ENCODE data around the gene GLCE. TPM values are rescaled to one million over a fixed set of nuclear protein-coding genes. Genes with fewer than 3 reads are reported as not detected.
"Not testable (repeated sequence)": the region's sequence is repeated elsewhere in the genome, so short reads cannot be mapped to it uniquely, and the experiment has no call there.

GLCE gene
- total and polyA plus RNA-seq, 4 donors, result 7.0 to 15.0 (median 7.6) TPM

DNA sequence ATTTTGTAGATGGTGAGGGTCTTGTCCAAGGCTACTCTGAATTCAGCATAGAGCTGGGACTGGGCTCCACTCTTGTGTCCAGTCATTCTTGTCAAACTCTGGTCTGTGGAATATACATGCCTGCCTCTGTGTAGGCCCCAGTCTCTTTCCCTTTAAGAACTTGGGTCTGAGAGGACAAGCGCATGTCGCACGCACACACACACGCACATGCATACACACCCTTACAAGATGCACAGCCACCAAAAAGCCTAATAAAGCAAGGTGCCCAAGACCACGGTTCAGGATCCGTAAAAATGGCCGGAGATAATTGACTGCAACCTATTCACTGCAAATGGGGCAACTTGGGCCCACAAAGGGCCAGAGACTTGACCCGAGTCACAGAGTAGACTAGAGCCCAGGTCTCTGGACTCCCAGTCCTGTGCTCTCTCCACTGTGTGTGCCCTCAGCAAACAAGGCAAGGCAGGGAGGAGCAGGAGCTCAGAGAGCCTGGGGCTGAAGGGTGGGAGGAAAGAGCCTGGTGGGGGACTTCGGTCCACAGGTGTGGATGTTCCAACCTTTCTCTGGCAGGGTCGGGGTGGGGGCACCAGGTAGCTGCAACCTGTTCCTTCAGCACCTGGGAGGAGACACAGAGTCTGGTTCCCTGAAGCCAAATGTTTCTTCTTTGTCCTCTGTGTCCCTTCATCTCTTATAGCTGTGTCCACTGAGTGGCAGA, 137.4 kb downstream of the GLCE start:
- H3K4me1 ChIP-seq (ENCODE audit: control insufficient read depth in 1 of 2, insufficient read depth in 2 of 2, low read length in 2 of 2), result no peaks in the 10 kb centered on the region
- no peak overlapping the region for H3K27ac ChIP-seq (ENCODE audit: low read depth in 1 of 2, low read length in 2 of 2)
- WGBS, 2 donors, result 94 to 97% methylated on average over 10 of the region's 10 CpGs

DNA sequence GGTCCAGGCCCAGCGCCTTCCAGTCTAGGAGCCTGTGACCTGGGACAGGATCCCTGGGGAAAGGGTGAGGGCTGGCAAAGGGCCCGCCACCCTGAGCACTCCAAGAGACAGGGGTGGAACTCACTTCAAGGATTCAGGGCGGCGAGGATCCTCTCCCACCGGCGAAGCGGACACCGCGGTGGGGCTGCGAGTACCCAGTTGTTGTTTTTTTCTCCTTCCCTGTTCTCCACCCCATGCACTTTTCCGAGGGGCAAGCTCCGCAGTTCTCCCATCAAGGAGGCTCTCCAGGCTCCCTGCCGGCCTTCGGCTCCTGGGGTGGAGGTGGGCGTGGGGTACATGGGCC, 137.9 kb downstream of the GLCE start:
- WGBS, 2 donors, result 45 to 52% methylated on average over 14 to 15 of the region's 15 CpGs
- Histone ChIP-seq H3K9me3 (ENCODE audit: control insufficient read depth, low read length) (no peaks in the 10 kb centered on the region), H3K4me1 (ENCODE audit: control insufficient read depth in 1 of 2, insufficient read depth in 2 of 2, low read length in 2 of 2) (no peaks in the 10 kb centered on the region), H3K36me3 (ENCODE audit: control insufficient read depth in 1 of 2, insufficient read depth in 2 of 2, low read length in 1 of 2) (no peaks in the 10 kb centered on the region), H3K27ac (ENCODE audit: low read depth in 1 of 2, low read length in 2 of 2) (no peak overlapping the region), H3K4me3 (ENCODE audit: low read length in 2 of 2) (peak overlapping the region in 1 of 2 donors; percentile 18), H3K27me3 (ENCODE audit: control insufficient read depth in 1 of 2, insufficient read depth in 2 of 2, low read length in 1 of 2) (no peaks in the 10 kb centered on the region)
- peak; percentile 34 to 68 for DNase-seq
- intact Hi-C loops (cut with DNase I), result no loop called here
- ATAC-seq (ENCODE audit: low FRiP score), result no peak

More for the DNA sequence above, 137.4 kb downstream of the GLCE start:
- no peak for ATAC-seq (ENCODE audit: low FRiP score)
- peak; percentile 17 to 28 for DNase-seq
- Histone ChIP-seq H3K36me3 (ENCODE audit: control insufficient read depth in 1 of 2, insufficient read depth in 2 of 2, low read length in 1 of 2) (no peaks in the 10 kb centered on the region), H3K4me3 (ENCODE audit: low read length in 2 of 2) (no peak overlapping the region), H3K27me3 (ENCODE audit: control insufficient read depth in 1 of 2, insufficient read depth in 2 of 2, low read length in 1 of 2) (no peaks in the 10 kb centered on the region), H3K9me3 (ENCODE audit: control insufficient read depth, low read length) (no peaks in the 10 kb centered on the region)
- intact Hi-C loops (cut with DNase I), result no loop called here

DNA sequence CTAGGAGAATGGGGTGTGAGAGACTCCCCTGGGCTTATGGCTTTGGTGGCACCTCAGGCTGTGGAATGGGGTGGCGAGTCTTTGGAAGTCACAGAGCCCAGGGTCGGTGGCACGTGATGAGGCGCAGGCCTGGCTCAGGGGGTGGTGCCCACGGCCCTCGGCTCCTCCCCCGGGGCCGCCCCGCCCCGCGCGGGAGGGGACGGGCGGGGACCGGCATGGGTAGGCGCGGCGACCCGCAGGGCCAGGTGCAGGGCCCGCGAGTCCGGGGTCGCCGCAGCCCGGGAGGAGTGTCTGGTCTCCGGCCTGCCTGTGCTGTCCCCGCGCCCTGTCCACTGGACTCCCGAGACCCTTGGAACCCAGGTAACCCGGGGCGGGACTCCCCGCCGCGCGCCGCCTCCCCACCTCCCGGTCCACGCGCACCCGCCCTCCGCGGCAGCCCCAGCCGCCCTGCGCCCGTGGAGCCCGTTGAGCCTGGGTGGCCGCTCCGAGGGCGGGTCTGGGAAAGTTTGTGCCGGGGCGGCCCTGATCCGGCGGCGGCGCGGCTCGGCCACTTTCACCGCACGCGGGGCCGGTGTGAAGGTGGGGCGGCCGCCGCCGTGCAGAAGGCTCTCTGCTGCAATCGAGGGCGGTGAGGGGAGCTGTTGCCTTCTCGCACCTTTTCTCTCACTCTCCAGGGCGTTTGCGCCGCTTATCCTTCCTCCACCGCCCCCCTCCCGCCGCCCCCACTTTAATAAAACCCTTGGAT, 138.4 kb downstream of the GLCE start, which contains the start of gene PAQR5:
TSS of gene PAQR5 (plus strand) at position 216 of the 745 bp plus-strand sequence. CDS start 61,169 bp downstream, outside the sequence.
- intact Hi-C loops (cut with DNase I), result no loop called here
- Histone ChIP-seq H3K36me3 (ENCODE audit: control insufficient read depth in 1 of 2, insufficient read depth in 2 of 2, low read length in 1 of 2) (no peaks in the 10 kb centered on the region), H3K27ac (ENCODE audit: low read depth in 1 of 2, low read length in 2 of 2) (no peak within 1 kb of the TSS), H3K27me3 (ENCODE audit: control insufficient read depth in 1 of 2, insufficient read depth in 2 of 2, low read length in 1 of 2) (no peaks in the 10 kb centered on the region), H3K4me1 (ENCODE audit: control insufficient read depth in 1 of 2, insufficient read depth in 2 of 2, low read length in 2 of 2) (no peaks in the 10 kb centered on the region), H3K9me3 (ENCODE audit: control insufficient read depth, low read length) (no peaks in the 10 kb centered on the region), H3K4me3 (ENCODE audit: low read length in 2 of 2) (peak within 1 kb of the TSS; percentile 18 to 42)
- DNase-seq, result peak; percentile 49 to 76
- 1% methylated on average over 47 to 74 of the region's 74 CpGs for WGBS, 2 donors
- ATAC-seq (ENCODE audit: low FRiP score), result peak; percentile 44

DNA sequence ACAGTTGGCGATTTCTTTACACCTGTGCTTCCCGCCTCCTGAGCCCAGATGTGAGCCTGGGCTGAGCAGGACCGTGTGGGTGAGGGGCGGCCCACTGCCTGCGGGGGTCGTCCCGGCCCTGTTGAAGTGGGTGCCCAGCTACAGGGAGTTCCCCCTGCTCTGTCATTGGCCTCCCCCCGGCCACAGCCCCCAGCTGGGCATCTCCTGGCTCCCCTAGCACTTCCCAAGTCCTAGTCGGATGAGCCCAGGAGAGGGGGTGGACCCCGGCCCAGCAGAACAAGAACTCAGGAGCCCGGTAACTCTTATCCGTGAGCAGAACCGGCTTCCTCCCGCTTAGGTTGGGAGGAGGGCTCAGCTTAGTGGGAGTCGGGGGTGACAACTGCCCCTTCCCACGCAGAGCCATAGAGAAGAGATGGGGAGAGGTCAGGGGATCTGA, 139.0 kb downstream of the GLCE start:
- no peak overlapping the region for H3K27ac ChIP-seq (ENCODE audit: low read depth in 1 of 2, low read length in 2 of 2)
- no peaks in the 10 kb centered on the region for H3K36me3 ChIP-seq (ENCODE audit: control insufficient read depth in 1 of 2, insufficient read depth in 2 of 2, low read length in 1 of 2)
- no peaks in the 10 kb centered on the region for H3K9me3 ChIP-seq (ENCODE audit: control insufficient read depth, low read length)
- no peaks in the 10 kb centered on the region for H3K27me3 ChIP-seq (ENCODE audit: control insufficient read depth in 1 of 2, insufficient read depth in 2 of 2, low read length in 1 of 2)
- peak; percentile 19 to 48 for DNase-seq
- peak overlapping the region in 1 of 2 donors; percentile 42 for H3K4me3 ChIP-seq (ENCODE audit: low read length in 2 of 2)
- intact Hi-C loops (cut with DNase I), result no loop called here
- no peak for ATAC-seq (ENCODE audit: low FRiP score)
- 7 to 17% methylated on average over 16 of the region's 16 CpGs for WGBS, 2 donors
- no peaks in the 10 kb centered on the region for H3K4me1 ChIP-seq (ENCODE audit: control insufficient read depth in 1 of 2, insufficient read depth in 2 of 2, low read length in 2 of 2)

DNA sequence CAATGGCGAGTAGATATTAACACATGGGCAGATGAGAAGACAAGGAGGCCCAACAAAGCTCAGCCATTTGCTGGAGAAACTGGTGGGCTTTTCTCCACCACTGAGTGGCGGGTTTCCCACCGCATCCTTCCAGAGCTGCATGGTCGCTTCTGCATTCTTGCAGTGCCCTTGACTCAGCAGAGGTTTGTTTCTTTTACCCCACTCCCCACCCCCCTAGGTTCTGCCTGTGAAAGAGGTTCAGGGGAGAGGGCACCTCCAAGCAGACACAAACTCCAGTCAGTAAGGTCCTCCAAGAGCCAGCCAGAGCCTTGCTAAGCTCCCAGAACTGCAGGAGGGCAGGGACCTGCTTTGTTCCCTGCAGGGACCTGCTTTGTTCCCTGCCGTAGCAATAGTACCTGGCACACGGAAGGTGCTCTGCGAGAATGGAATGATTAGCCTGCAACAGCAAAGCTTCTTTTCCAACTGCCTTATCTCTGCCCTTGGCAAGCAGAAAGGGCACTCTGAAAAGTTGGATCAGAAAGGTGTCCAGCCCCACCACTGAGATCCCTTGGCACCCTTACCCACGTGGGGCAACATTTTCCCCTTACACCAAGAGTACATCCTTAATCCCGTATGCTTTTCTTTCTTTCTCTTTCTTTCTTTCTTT, 139.6 kb downstream of the GLCE start:
- Histone ChIP-seq H3K9me3 (ENCODE audit: control insufficient read depth, low read length) (no peaks in the 10 kb centered on the region), H3K27ac (ENCODE audit: low read depth in 1 of 2, low read length in 2 of 2) (no peak overlapping the region), H3K27me3 (ENCODE audit: control insufficient read depth in 1 of 2, insufficient read depth in 2 of 2, low read length in 1 of 2) (no peaks in the 10 kb centered on the region), H3K36me3 (ENCODE audit: control insufficient read depth in 1 of 2, insufficient read depth in 2 of 2, low read length in 1 of 2) (no peaks in the 10 kb centered on the region), H3K4me1 (ENCODE audit: control insufficient read depth in 1 of 2, insufficient read depth in 2 of 2, low read length in 2 of 2) (no peaks in the 10 kb centered on the region), H3K4me3 (ENCODE audit: low read length in 2 of 2) (no peak overlapping the region)
- DNase-seq (peak; percentile 9 to 38), ATAC-seq (ENCODE audit: low FRiP score) (no peak)
- 26 to 36% methylated on average over 9 of the region's 9 CpGs for WGBS, 2 donors
- intact Hi-C loops (cut with DNase I), result no loop called here

DNA sequence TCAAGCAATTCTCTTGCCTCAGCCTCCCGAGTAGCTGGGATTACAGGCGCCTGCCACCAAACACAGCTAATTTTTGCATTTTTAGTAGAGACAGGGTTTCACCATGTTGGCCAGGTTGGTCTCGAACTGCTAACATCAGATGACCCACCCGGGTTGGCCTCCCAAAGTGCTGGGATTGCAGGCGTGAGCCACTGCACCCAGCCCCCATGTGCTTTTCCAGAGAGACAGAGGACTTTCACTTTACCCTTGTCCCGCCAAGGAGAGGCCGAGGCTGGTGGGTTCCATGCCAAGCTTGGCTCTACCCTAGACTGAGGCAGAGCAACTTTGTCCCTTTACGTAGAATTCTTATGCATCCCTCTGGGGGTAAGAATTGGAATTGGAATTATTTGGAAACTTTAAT, 140.7 kb downstream of the GLCE start:
- H3K27ac ChIP-seq (ENCODE audit: low read depth in 1 of 2, low read length in 2 of 2); H3K4me1 ChIP-seq (ENCODE audit: control insufficient read depth in 1 of 2, insufficient read depth in 2 of 2, low read length in 2 of 2); H3K9me3 ChIP-seq (ENCODE audit: control insufficient read depth, low read length); H3K36me3 ChIP-seq (ENCODE audit: control insufficient read depth in 1 of 2, insufficient read depth in 2 of 2, low read length in 1 of 2); ATAC-seq (ENCODE audit: low FRiP score); H3K27me3 ChIP-seq (ENCODE audit: control insufficient read depth in 1 of 2, insufficient read depth in 2 of 2, low read length in 1 of 2); intact Hi-C loops (cut with DNase I); H3K4me3 ChIP-seq (ENCODE audit: low read length in 2 of 2): not testable (repeated sequence)
- 85 to 86% methylated on average over 8 of the region's 8 CpGs for WGBS, 2 donors
- DNase-seq, result peak; percentile 11 to 65

DNA sequence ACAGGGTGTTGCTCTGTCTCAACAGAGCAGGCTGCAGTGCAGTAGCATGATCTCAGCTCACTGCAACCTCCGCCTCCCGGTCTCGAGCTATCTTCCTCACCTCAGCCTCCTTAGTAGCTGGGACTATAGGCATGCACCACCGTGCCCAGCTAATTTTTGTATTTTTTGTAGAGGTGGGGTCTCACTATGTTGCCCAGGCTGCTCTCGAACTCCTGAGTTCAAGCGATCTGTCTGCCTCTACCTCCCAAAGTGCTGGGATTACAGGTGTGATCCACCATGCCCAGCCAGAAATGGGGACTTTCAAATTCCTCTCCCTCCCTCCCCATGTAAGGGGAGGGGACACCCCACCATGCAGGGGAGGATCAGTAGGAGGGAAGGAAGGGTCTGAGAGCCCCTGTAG, 141.7 kb downstream of the GLCE start:
- H3K9me3 ChIP-seq (ENCODE audit: control insufficient read depth, low read length); H3K36me3 ChIP-seq (ENCODE audit: control insufficient read depth in 1 of 2, insufficient read depth in 2 of 2, low read length in 1 of 2); intact Hi-C loops (cut with DNase I); DNase-seq; H3K4me1 ChIP-seq (ENCODE audit: control insufficient read depth in 1 of 2, insufficient read depth in 2 of 2, low read length in 2 of 2); H3K27me3 ChIP-seq (ENCODE audit: control insufficient read depth in 1 of 2, insufficient read depth in 2 of 2, low read length in 1 of 2); H3K4me3 ChIP-seq (ENCODE audit: low read length in 2 of 2); ATAC-seq (ENCODE audit: low FRiP score); H3K27ac ChIP-seq (ENCODE audit: low read depth in 1 of 2, low read length in 2 of 2): not testable (repeated sequence)
- WGBS, 2 donors, result 90 to 91% methylated on average over 6 of the region's 6 CpGs

DNA sequence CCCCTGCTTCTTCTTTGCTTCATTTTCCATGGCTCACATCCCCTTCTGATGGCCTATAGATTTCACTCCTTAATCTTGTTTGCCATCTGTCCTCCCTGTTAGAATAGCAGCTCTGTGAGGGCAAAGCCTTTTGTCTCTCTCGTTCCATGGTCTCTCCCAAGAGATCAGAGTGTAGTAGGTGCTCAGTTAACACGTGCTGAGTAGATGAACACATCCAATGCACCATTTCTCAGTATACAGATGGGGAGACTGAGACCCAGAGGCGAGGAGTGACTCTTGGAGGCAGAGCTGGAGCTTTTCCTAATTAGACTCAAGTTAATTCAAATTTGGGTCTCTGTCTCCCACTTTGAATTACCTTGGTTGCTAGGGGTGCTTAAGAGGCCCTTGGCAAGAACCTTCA, 142.5 kb downstream of the GLCE start:
- H3K4me1 ChIP-seq (ENCODE audit: control insufficient read depth in 1 of 2, insufficient read depth in 2 of 2, low read length in 2 of 2), result no peaks in the 10 kb centered on the region
- no peaks in the 10 kb centered on the region for H3K27me3 ChIP-seq (ENCODE audit: control insufficient read depth in 1 of 2, insufficient read depth in 2 of 2, low read length in 1 of 2)
- WGBS, 2 donors, result 78 to 93% methylated on average over 3 of the region's 3 CpGs
- H3K36me3 ChIP-seq (ENCODE audit: control insufficient read depth in 1 of 2, insufficient read depth in 2 of 2, low read length in 1 of 2), result no peaks in the 10 kb centered on the region
- no peak for ATAC-seq (ENCODE audit: low FRiP score)
- H3K9me3 ChIP-seq (ENCODE audit: control insufficient read depth, low read length), result no peaks in the 10 kb centered on the region
- no peak overlapping the region for H3K4me3 ChIP-seq (ENCODE audit: low read length in 2 of 2)
- H3K27ac ChIP-seq (ENCODE audit: low read depth in 1 of 2, low read length in 2 of 2), result no peak overlapping the region
- intact Hi-C loops (cut with DNase I), result no loop called here
- DNase-seq, result no peak
